OCI-M1 (cell line): ENCODE results near the gene TACC2.
"Not testable (repeated sequence)": the region's sequence is repeated elsewhere in the genome, so short reads cannot be mapped to it uniquely, and the experiment has no call there.

ENCODE experiments used
- DNase-seq: peaks from one replicate; lab custom pipeline; 2025; lab: John Stamatoyannopoulos, UW

TACC2 gene, protein sequence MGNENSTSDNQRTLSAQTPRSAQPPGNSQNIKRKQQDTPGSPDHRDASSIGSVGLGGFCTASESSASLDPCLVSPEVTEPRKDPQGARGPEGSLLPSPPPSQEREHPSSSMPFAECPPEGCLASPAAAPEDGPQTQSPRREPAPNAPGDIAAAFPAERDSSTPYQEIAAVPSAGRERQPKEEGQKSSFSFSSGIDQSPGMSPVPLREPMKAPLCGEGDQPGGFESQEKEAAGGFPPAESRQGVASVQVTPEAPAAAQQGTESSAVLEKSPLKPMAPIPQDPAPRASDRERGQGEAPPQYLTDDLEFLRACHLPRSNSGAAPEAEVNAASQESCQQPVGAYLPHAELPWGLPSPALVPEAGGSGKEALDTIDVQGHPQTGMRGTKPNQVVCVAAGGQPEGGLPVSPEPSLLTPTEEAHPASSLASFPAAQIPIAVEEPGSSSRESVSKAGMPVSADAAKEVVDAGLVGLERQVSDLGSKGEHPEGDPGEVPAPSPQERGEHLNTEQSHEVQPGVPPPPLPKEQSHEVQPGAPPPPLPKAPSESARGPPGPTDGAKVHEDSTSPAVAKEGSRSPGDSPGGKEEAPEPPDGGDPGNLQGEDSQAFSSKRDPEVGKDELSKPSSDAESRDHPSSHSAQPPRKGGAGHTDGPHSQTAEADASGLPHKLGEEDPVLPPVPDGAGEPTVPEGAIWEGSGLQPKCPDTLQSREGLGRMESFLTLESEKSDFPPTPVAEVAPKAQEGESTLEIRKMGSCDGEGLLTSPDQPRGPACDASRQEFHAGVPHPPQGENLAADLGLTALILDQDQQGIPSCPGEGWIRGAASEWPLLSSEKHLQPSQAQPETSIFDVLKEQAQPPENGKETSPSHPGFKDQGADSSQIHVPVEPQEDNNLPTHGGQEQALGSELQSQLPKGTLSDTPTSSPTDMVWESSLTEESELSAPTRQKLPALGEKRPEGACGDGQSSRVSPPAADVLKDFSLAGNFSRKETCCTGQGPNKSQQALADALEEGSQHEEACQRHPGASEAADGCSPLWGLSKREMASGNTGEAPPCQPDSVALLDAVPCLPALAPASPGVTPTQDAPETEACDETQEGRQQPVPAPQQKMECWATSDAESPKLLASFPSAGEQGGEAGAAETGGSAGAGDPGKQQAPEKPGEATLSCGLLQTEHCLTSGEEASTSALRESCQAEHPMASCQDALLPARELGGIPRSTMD (N-terminal part only)

GRCh38 chr10:121988361-121989324 lies at the start of gene TACC2:
Gene TACC2, plus strand, starts transcription at chr10:121989163. Its CDS starts 32,819 bp downstream, at chr10:122021982.
- DNase-seq, result no peak

DNA sequence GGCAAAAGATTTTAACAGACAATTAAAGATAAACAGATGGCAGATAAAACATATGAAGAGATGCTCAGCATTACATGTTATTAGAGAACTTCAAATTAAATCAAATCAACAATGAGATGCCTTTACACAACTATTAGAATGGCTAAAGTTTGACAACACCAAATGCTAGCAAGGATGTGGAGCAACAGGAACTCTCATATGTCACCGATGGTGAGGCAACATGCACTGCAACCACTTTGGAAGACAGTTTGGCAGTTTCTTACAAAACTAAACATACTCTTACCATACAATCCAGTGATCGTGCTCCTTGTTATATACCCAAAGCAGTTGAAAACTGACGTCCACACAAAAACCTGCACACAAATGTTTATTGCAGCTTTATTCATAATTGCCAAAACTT lies 47.4 kb upstream of the TACC2 start:
- no peak for DNase-seq

- peak; percentile 63 for DNase-seq
These were observed 46.1 kb upstream of the TACC2 start for GRCh38 chr10:121942749-121943416.

DNA sequence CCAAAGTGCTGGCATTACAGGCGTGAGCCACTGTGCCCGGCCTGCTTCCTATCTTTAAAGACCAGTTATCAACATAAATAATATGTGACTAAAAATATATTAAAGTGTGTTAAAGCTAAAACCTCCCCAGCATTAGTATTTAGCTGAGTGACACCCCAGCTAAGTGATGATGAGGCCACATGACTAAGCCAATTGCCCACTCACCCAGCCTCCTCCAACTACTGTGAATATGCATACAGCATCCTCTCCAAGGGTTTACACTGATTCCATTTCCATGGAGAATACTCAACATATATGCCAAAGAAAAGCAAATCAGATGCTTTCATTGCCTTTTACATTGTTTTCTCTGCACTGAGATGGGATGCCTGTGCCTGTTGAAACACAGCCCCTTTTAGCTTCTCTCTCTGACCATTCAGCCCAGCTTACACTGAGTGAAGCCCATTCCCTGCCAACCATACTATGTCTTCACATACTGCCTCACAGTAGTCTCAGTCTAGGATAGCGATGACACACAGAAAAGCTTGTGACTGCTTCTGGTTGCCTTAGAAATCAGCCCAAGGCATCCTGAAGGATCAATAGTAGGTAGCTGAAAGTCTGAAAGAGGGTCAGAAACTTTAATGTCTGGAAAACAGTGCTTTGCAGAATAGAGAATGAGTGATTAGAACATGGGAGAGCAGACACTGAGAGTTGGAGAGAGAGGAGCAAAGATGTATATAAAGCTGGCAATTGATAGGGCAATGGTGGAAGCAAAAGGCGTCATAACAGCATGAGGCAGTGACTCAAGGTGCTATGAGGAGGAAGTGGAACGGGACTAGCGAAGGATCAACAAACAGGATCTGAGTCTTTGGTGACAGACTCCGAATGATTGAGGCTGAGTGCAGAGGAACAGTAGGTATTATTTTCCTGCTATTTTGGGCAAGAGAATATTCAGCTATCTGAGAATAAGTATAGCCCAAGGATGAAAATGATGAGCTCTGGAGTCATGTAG lies 41.3 kb upstream of the TACC2 start:
- no peak for DNase-seq

- no peak for DNase-seq
These were observed 39.9 kb upstream of the TACC2 start for GRCh38 chr10:121949049-121949448.

DNA sequence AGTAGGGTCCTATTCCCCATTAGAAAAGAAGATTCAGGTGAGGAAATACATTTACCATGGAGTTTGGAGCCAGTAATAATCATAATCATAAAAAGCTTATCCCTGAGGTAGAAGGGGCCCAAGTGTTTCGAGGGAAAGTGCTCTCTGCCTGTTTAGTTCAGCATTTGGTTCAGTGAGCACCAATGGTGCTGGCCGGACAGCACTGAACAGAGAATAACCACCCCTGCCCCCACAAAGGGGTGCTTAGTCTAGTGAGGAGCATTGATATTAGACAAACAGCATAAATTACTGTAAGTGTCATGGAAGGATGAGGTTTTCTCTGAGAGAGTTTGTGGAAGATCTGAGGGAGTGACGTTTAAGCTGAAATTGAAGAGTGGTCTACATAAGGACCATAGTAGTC lies 39.5 kb upstream of the TACC2 start:
- no peak for DNase-seq

GRCh38 chr10:121952226-121952625 lies 36.7 kb upstream of the TACC2 start:
- DNase-seq, result no peak

DNA sequence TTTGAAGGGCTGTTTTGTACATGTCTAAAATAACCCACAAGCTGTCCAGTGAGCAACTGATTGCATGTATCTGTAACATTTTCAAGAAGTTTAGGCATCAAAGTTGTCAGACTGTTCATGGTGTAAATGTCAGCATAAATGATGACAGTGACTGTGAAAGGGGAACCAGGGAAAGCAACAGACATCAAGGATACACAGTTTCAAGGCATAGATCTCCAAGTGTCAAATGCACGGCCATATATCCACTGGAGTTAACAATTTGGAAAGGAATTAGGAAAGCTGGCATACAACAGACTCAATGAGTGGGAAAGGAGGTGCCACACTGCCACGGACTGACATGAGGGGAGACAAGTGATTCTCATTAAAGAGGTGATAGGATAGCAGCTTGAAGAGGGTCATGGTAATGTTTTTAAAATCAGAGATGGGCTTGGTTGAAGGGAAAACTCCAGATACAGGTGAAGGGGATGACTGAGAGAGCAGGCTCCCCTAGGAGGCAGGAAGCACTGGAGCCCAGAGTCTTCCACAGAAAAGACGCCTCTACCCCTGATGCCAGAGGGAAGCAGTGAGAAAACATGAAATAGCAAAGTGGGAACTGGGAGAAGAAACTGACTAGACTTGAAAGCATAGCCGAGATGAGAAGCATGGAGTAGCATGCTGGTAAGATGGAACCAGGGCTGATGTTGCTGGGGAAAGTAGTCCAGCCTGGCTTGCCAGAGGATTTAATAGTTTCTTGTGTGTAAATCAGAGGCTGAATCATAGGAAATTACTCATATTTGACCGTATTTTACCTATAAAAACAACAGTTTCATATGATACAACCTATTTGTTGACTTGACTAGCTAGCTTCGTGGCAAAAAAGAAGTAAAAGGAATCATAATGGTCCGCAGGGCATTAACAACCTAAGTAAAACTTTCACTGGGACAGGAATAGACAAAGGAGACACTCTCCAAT lies 32.6 kb upstream of the TACC2 start:
- no peak for DNase-seq

- DNase-seq, result no peak
These were observed 29.3 kb upstream of the TACC2 start for GRCh38 chr10:121959671-121960070.

- DNase-seq, result no peak
These were observed 27.5 kb upstream of the TACC2 start for GRCh38 chr10:121961456-121961855.

- no peak for DNase-seq
These were observed 23.0 kb upstream of the TACC2 start for GRCh38 chr10:121965996-121966395.

GRCh38 chr10:121969086-121969485 lies 19.9 kb upstream of the TACC2 start:
- not testable (repeated sequence) for DNase-seq

- no peak for DNase-seq
These were observed 14.9 kb upstream of the TACC2 start for GRCh38 chr10:121974019-121974534.

DNA sequence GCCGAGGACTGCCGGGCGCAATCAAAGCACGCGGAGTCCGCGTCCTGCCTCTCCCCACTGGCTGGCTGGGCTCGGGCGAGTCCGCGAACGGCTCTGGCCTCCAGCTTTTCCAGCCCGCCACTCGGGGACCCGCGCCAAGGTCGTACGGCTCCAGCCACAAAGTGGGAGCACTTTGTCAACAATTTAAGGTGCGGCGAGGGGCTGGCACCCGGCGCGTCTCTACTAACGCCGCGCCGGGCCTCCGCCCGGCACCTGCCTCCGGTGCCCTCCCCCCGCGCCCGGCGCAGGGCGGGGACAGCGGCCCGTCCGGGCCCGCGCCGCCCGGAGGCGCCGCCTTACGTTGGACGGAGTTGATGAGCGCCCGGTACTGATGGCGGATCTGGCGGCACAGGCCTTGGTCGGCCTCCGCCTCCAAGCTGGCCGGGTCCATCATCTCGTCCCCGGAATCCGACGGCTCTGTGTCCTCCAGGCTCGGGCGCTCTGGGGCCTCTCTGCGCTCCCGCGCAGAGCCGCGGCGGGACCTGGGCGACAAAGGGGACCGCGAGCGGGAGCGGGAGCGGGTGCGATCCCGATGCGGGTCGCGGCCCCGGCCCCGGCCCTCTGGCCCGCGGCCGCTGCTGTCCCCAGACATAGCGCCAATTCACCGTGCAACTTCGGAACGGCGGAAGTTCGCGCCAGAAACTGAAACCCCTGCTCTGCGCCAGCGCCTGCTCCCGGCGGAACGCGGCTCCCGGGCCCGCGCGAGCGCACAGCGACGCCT lies 14.2 kb upstream of the TACC2 start, which contains the start of gene NSMCE4A:
Gene NSMCE4A (minus strand): TSS at position 683 of the 760 bp plus-strand sequence. CDS start 52 bp downstream, at position 631.
- DNase-seq, result peak; percentile 89

DNA sequence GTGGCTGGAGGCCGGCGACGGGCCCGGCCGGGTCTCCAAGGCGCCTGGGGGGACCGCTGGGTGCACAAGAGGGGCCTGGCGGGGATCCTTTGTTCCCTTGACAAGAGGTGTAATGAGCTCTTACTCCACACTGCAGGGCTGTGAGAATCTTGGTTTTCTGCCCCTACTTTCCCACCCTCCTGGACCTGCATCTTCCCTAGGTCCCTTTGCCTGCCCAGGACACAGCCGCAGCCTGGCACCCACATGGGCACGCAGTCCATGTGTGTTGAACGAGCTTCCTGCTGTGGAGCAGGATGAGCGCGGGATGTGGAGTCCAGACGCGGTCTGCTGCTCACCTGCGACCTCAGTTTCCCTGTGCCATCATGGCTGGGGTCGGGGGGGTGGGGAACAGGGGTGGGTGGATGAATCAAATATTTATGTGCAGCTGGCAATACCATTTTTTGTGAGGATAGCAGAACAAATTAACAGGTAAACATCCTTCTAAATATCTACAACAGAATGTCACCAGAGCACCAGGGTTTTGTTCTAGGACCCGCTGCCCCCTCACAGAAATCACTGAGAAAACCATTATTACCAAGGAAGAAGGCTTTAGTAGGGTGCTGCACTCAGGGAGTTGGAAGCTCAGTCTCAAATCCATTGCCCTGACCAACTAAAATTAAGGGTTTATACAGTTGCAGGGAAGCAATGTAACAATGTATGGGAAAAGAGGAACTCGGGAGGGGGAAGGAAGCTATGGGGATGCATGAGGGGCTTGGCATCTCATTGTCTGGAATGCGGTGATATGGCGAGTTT lies 13.5 kb upstream of the TACC2 start:
- no peak for DNase-seq

- DNase-seq, result no peak
These were observed 12.4 kb upstream of the TACC2 start for GRCh38 chr10:121976607-121977006.
